ENCODE measurements around the gene MED16. TPM values are rescaled to one million over a fixed set of nuclear protein-coding genes. Genes with fewer than 3 reads are reported as not detected.
A peak's percentile ranks its signal among the peaks of the same experiment; 100 is the strongest.

MED16 gene
- total and polyA plus RNA-seq, 2 donors (not counting 1 experiment from before 2014, with no cell fraction given), result 19.3 to 35.0 TPM

DNA sequence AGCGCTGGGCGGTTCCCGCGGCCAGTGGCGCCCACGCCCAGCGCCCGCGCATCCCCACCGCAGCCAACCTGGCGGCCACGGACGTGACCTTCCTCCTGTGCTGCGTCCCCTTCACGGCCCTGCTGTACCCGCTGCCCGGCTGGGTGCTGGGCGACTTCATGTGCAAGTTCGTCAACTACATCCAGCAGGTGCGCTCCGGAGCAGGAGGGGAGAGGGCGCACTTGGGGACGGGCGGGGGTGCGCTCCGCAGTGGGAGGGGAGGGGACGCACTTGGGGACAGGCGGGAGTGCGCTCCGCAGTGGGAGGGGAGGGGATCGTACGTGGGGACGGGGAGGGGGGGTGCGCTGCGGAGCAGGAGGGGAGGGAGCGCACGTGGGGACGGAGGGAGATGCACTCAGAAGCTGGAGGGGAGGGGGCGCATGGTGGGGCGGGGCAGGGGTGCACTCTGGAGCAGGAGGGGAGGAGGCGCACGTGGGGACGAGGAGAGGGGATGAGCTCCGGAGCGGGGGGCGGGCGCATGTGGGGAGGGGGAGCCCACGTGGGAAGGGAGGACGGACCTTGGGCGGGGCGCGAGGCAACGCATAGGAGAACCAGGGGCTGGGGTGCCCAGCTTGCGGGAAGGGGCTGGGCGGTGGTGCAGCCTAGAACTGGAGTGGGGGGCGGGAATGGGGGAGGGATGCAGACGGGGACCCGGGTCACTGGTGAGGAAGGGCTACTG is 25.7 kb upstream of the MED16 start:
- H3K79me2 ChIP-seq (ENCODE audit: control insufficient read depth, insufficient read depth, low read length), result no peaks in the 10 kb centered on the region
- H3K9ac ChIP-seq (ENCODE audit: insufficient read depth, low read length), result no peak overlapping the region
- no peaks in the 10 kb centered on the region for H3K9me3 ChIP-seq (ENCODE audit: control insufficient read depth, insufficient read depth, low read depth, low read length)
- H3K27me3 ChIP-seq (ENCODE audit: control insufficient read depth, insufficient read depth, low read length), result peaks cover 29% of the 10 kb centered on the region
- no peak overlapping the region for H3K4me2 ChIP-seq (ENCODE audit: extremely low read depth, insufficient read depth, low read length)
- no peaks in the 10 kb centered on the region for H3K4me1 ChIP-seq (ENCODE audit: control insufficient read depth, extremely low read depth, insufficient read depth, low read length)
- DNase-seq (ENCODE audit: low read depth in 2 of 2), result no peak
- no peak overlapping the region for H3K4me3 ChIP-seq (replicated peaks in 1 of 4; ENCODE audit: control extremely low read depth in 1 of 4, insufficient read depth in 1 of 4, low read depth in 3 of 4, low read length in 4 of 4)
- H2AFZ ChIP-seq (ENCODE audit: low read length), result no peak overlapping the region
- no peak for TF ChIP-seq EZH2 (IDR thresholded peaks at IDR 0.05; ENCODE audit: low read length, missing control alignments)
- TF ChIP-seq, protein P1, sequence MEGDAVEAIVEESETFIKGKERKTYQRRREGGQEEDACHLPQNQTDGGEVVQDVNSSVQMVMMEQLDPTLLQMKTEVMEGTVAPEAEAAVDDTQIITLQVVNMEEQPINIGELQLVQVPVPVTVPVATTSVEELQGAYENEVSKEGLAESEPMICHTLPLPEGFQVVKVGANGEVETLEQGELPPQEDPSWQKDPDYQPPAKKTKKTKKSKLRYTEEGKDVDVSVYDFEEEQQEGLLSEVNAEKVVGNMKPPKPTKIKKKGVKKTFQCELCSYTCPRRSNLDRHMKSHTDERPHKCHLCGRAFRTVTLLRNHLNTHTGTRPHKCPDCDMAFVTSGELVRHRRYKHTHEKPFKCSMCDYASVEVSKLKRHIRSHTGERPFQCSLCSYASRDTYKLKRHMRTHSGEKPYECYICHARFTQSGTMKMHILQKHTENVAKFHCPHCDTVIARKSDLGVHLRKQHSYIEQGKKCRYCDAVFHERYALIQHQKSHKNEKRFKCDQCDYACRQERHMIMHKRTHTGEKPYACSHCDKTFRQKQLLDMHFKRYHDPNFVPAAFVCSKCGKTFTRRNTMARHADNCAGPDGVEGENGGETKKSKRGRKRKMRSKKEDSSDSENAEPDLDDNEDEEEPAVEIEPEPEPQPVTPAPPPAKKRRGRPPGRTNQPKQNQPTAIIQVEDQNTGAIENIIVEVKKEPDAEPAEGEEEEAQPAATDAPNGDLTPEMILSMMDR (conservative IDR thresholded peaks at IDR 0.05 in 1 of 2, IDR thresholded peaks at IDR 0.05 in 1 of 2; ENCODE audit: low read depth in 1 of 2, low read length in 2 of 2), result no peak
- H3K36me3 ChIP-seq (ENCODE audit: control insufficient read depth, insufficient read depth, low read length), result no peaks in the 10 kb centered on the region
- H3K27ac ChIP-seq (ENCODE audit: insufficient read depth, low read length), result no peak overlapping the region
- H4K20me1 ChIP-seq (ENCODE audit: control insufficient read depth, extremely low read depth, insufficient read depth, low read length), result no peaks in the 10 kb centered on the region

DNA sequence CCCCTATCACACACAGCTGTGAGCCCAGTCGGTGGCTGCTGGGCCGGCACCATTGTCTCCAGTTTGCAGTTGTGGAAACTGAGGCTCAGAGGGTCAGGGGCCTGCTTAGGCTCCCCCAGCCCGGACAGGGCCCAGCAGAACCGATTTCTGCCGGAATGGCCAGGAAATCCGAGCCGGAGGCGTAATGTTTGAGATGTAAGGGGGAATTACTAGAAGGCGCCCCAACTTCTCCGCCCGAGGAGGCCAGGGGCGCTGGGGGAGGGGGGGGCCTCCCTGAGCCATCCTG is 25.1 kb upstream of the MED16 start:
- Histone ChIP-seq H3K36me3 (ENCODE audit: control insufficient read depth, insufficient read depth, low read length) (no peaks in the 10 kb centered on the region), H3K79me2 (ENCODE audit: control insufficient read depth, insufficient read depth, low read length) (no peaks in the 10 kb centered on the region), H3K27ac (ENCODE audit: insufficient read depth, low read length) (no peak overlapping the region), H3K4me1 (ENCODE audit: control insufficient read depth, extremely low read depth, insufficient read depth, low read length) (peaks cover 3% of the 10 kb centered on the region), H3K27me3 (ENCODE audit: control insufficient read depth, insufficient read depth, low read length) (peaks cover 29% of the 10 kb centered on the region), H2AFZ (ENCODE audit: low read length) (no peak overlapping the region), H4K20me1 (ENCODE audit: control insufficient read depth, extremely low read depth, insufficient read depth, low read length) (no peaks in the 10 kb centered on the region), H3K9me3 (ENCODE audit: control insufficient read depth, insufficient read depth, low read depth, low read length) (no peaks in the 10 kb centered on the region), H3K4me3 (replicated peaks in 1 of 4; ENCODE audit: control extremely low read depth in 1 of 4, insufficient read depth in 1 of 4, low read depth in 3 of 4, low read length in 4 of 4) (no peak overlapping the region), H3K9ac (ENCODE audit: insufficient read depth, low read length) (no peak overlapping the region), H3K4me2 (ENCODE audit: extremely low read depth, insufficient read depth, low read length) (no peak overlapping the region)
- DNase-seq (ENCODE audit: low read depth in 2 of 2), result no peak
- TF ChIP-seq EZH2 (IDR thresholded peaks at IDR 0.05; ENCODE audit: low read length, missing control alignments), result peak; percentile 94
- TF ChIP-seq, protein P1 (conservative IDR thresholded peaks at IDR 0.05 in 1 of 2, IDR thresholded peaks at IDR 0.05 in 1 of 2; ENCODE audit: low read depth in 1 of 2, low read length in 2 of 2), result no peak

DNA sequence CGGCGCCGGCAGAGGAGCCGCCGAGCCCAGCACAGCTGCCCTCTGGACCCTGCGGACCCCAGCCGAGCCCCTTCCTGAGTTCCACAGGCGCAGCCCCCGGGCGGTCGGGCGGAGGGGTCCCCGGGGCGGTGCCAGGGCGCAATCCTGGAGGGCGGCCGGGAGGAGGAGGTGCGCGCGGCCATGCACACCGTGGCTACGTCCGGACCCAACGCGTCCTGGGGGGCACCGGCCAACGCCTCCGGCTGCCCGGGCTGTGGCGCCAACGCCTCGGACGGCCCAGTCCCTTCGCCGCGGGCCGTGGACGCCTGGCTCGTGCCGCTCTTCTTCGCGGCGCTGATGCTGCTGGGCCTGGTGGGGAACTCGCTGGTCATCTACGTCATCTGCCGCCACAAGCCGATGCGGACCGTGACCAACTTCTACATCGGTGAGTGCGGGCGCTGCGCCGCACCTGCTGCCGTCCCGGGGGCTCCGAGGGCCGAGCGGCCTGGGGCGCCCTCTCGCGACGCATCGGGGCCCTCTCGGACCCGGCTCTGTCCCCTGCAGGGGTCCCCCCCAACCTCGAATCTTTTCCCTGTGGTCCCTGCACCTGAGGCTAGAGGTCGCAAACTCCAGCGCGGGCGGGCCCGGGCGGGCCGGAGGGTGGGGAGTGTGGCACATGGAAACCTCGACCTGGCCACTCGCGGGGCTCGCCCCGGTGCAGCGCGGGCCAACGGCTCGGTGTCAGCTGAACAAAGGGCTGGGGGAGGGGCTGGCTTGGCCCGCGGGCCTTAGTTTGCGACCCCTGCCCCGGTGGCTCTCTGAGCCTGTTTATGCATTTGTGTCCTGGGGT is 24.6 kb upstream of the MED16 start, which contains the start of gene KISS1R:
KISS1R (plus strand) TSS at position 11 of the 829 bp plus-strand sequence; CDS start at position 181, 170 bp downstream.
- H2AFZ ChIP-seq (ENCODE audit: low read length), result no peak within 1 kb of the TSS
- DNase-seq (ENCODE audit: low read depth in 2 of 2), result no peak

More for the DNA sequence above, 24.6 kb upstream of the MED16 start, which contains the start of gene KISS1R:
- Histone ChIP-seq H3K27ac (ENCODE audit: insufficient read depth, low read length) (no peak within 1 kb of the TSS), H3K36me3 (ENCODE audit: control insufficient read depth, insufficient read depth, low read length) (no peaks in the 10 kb centered on the region), H3K27me3 (ENCODE audit: control insufficient read depth, insufficient read depth, low read length) (peaks cover 29% of the 10 kb centered on the region), H3K79me2 (ENCODE audit: control insufficient read depth, insufficient read depth, low read length) (peaks cover 1% of the 10 kb centered on the region), H4K20me1 (ENCODE audit: control insufficient read depth, extremely low read depth, insufficient read depth, low read length) (no peaks in the 10 kb centered on the region), H3K9me3 (ENCODE audit: control insufficient read depth, insufficient read depth, low read depth, low read length) (no peaks in the 10 kb centered on the region), H3K4me2 (ENCODE audit: extremely low read depth, insufficient read depth, low read length) (peak within 1 kb of the TSS; percentile 44), H3K4me3 (replicated peaks in 1 of 4; ENCODE audit: control extremely low read depth in 1 of 4, insufficient read depth in 1 of 4, low read depth in 3 of 4, low read length in 4 of 4) (peak within 1 kb of the TSS in 1 of 4 experiments; percentile 25), H3K9ac (ENCODE audit: insufficient read depth, low read length) (no peak within 1 kb of the TSS), H3K4me1 (ENCODE audit: control insufficient read depth, extremely low read depth, insufficient read depth, low read length) (peaks cover 3% of the 10 kb centered on the region)
- peak; percentile 98 for TF ChIP-seq EZH2 (IDR thresholded peaks at IDR 0.05; ENCODE audit: low read length, missing control alignments)
- TF ChIP-seq, protein P1 (conservative IDR thresholded peaks at IDR 0.05 in 1 of 2, IDR thresholded peaks at IDR 0.05 in 1 of 2; ENCODE audit: low read depth in 1 of 2, low read length in 2 of 2), result peak; percentile 16 to 28
